Fibroblast of lung (primary cell): ENCODE data around the gene SLC9A3. TPM values are rescaled to one million over a fixed set of nuclear protein-coding genes. Genes with fewer than 3 reads are reported as not detected.

Experiments used
- DNase-seq, 2 donors: peaks; one replicate each; pipeline versions ENCODE4 v3.0.0 to v3.0.0-alpha.2; 2010; ENCODE audit warnings: low read depth in 2 of 2
- H2AFZ ChIP-seq: 2 replicates; pipeline ENCODE4 v1.5.1; 2012; ENCODE audit warnings: low read length, control low read depth, inconsistent platforms
- H3K27ac ChIP-seq: 2 replicates; pipeline ENCODE4 v1.5.1; 2011; ENCODE audit warnings: low read length, control low read depth; ENCODE audit not compliant: insufficient read depth
- H3K27me3 ChIP-seq: 2 replicates; pipeline ENCODE4 v1.5.1; 2011; ENCODE audit warnings: mild to moderate bottlenecking, low read length; ENCODE audit not compliant: control insufficient read depth, insufficient read depth
- H3K36me3 ChIP-seq: 2 replicates; pipeline ENCODE4 v1.5.1; 2011; ENCODE audit warnings: low read length; ENCODE audit not compliant: control insufficient read depth, insufficient read depth
- H3K4me1 ChIP-seq: 2 replicates; pipeline ENCODE4 v1.5.1; 2011; ENCODE audit warnings: low read length; ENCODE audit not compliant: control insufficient read depth, insufficient read depth; ENCODE audit errors: extremely low read depth
- H3K4me2 ChIP-seq: 2 replicates; pipeline ENCODE4 v1.5.1; 2011; ENCODE audit warnings: low read length, control low read depth; ENCODE audit not compliant: insufficient read depth; ENCODE audit errors: extremely low read depth
- H3K4me3 ChIP-seq, 4 experiments: fragments of 200-600 bp in 1 of 4; sonication (generic) in 1 of 4; replicated peaks in 1 of 4; 2 replicates each; pipeline ENCODE4 v1.5.1; 2011 to 2016; ENCODE audit warnings: low read length in 4 of 4, low read depth in 3 of 4, mild to moderate bottlenecking in 3 of 4, control low read depth in 2 of 4, inconsistent platforms in 1 of 4, mixed read lengths in 1 of 4; ENCODE audit not compliant: insufficient read depth in 1 of 4; ENCODE audit errors: control extremely low read depth in 1 of 4
- H3K79me2 ChIP-seq: 2 replicates; pipeline ENCODE4 v1.5.1; 2012; ENCODE audit warnings: mild to moderate bottlenecking, low read length, inconsistent platforms; ENCODE audit not compliant: control insufficient read depth, insufficient read depth
- H3K9ac ChIP-seq: 2 replicates; pipeline ENCODE4 v1.5.1; 2011; ENCODE audit warnings: mild to moderate bottlenecking, low read length, control low read depth; ENCODE audit not compliant: insufficient read depth
- H3K9me3 ChIP-seq: 2 replicates; pipeline ENCODE4 v1.5.1; 2012; ENCODE audit warnings: low read depth, low read length; ENCODE audit not compliant: control insufficient read depth, insufficient read depth
- H4K20me1 ChIP-seq: 2 replicates; pipeline ENCODE4 v1.5.1; 2011; ENCODE audit warnings: low read length; ENCODE audit not compliant: control insufficient read depth, insufficient read depth; ENCODE audit errors: extremely low read depth
- CTCF ChIP-seq, 2 donors: IDR thresholded peaks in 1 of 2; conservative IDR thresholded peaks in 1 of 2; 1 replicate in 1 of 2; 2 replicates in 1 of 2; pipeline ENCODE4 v1.5.1; 2011 to 2012; ENCODE audit warnings: low read length in 2 of 2, control low read depth in 1 of 2, inconsistent platforms in 1 of 2, low read depth in 1 of 2, mild to moderate bottlenecking in 1 of 2
- EZH2 ChIP-seq: IDR thresholded peaks from 2 replicates; pipeline ENCODE4 v1.5.1; 2012; ENCODE audit warnings: low read length, control low read depth, mild to moderate bottlenecking; ENCODE audit errors: missing control alignments
- polyA plus RNA-seq, 2 donors: library from polyadenylated mRNA; depleted of rRNA in 1 of 2; stranded (reverse) in 1 of 2; unstranded in 1 of 2; fragments of >200 nt; gene quantifications; 2 replicates each; pipeline ENCODE4 v1.2.1, GENCODE V29; 2011 to 2012; ENCODE audit warnings: missing spikeins in 1 of 2
- total RNA-seq: library from RNA; depleted of rRNA; stranded (reverse); fragments of >200 nt; gene quantifications from 2 replicates; pipeline ENCODE4 v1.2.1, GENCODE V29; 2014

Gene SLC9A3
- total and polyA plus RNA-seq, 2 donors (not counting 1 experiment from before 2014, with no cell fraction given), result 0.50 to 0.84 TPM

GRCh38 chr5:528629-529511 lies 4.6 kb upstream of the SLC9A3 start:
- TF ChIP-seq CTCF (conservative IDR thresholded peaks at IDR 0.05 in 1 of 2, IDR thresholded peaks at IDR 0.05 in 1 of 2; ENCODE audit: low read depth in 1 of 2, low read length in 2 of 2), result no peak
- TF ChIP-seq EZH2, result peak; percentile 80
- H2AFZ ChIP-seq, result no peak overlapping the region
- no peaks in the 10 kb centered on the region for H4K20me1 ChIP-seq
- no peak overlapping the region for H3K9ac ChIP-seq
- H3K4me1 ChIP-seq, result no peaks in the 10 kb centered on the region
- DNase-seq, result no peak
- H3K4me3 ChIP-seq, result no peak overlapping the region
- no peak overlapping the region for H3K4me2 ChIP-seq
- no peaks in the 10 kb centered on the region for H3K79me2 ChIP-seq
- H3K27me3 ChIP-seq, result peaks cover 51% of the 10 kb centered on the region
- no peaks in the 10 kb centered on the region for H3K36me3 ChIP-seq
- H3K9me3 ChIP-seq, result no peaks in the 10 kb centered on the region
- no peak overlapping the region for H3K27ac ChIP-seq

- Histone ChIP-seq H3K4me1 (no peaks in the 10 kb centered on the region), H2AFZ (no peak overlapping the region), H4K20me1 (no peaks in the 10 kb centered on the region), H3K79me2 (no peaks in the 10 kb centered on the region), H3K4me3 (no peak overlapping the region), H3K4me2 (no peak overlapping the region), H3K27ac (no peak overlapping the region), H3K27me3 (peaks cover 60% of the 10 kb centered on the region), H3K9ac (no peak overlapping the region), H3K36me3 (no peaks in the 10 kb centered on the region), H3K9me3 (no peaks in the 10 kb centered on the region)
- DNase-seq, result no peak
- TF ChIP-seq EZH2, result peak; percentile 69
- TF ChIP-seq CTCF (conservative IDR thresholded peaks at IDR 0.05 in 1 of 2, IDR thresholded peaks at IDR 0.05 in 1 of 2; ENCODE audit: low read depth in 1 of 2, low read length in 2 of 2), result no peak
These were observed 3.7 kb upstream of the SLC9A3 start for GRCh38 chr5:527646-528628.

- Histone ChIP-seq H3K27ac (no peak overlapping the region), H3K4me2 (no peak overlapping the region), H3K4me3 (no peak overlapping the region), H3K79me2 (no peaks in the 10 kb centered on the region), H4K20me1 (no peaks in the 10 kb centered on the region), H3K36me3 (no peaks in the 10 kb centered on the region), H2AFZ (no peak overlapping the region), H3K9ac (no peak overlapping the region), H3K27me3 (peaks cover 69% of the 10 kb centered on the region), H3K4me1 (no peaks in the 10 kb centered on the region), H3K9me3 (no peaks in the 10 kb centered on the region)
- no peak for DNase-seq
- no peak for TF ChIP-seq EZH2
- TF ChIP-seq CTCF (conservative IDR thresholded peaks at IDR 0.05 in 1 of 2, IDR thresholded peaks at IDR 0.05 in 1 of 2; ENCODE audit: low read depth in 1 of 2, low read length in 2 of 2), result no peak
These were observed 2.3 kb upstream of the SLC9A3 start for GRCh38 chr5:526456-527088.
